ENCODE measurements around the gene AHCY.
"Not testable (repeated sequence)": the region's sequence is repeated elsewhere in the genome, so short reads cannot be mapped to it uniquely, and the experiment has no call there.

The AHCY gene

GRCh38 chr20:34296468-34296867 lies 6.7 kb downstream of the AHCY start:
- no peak for DNase-seq

GRCh38 chr20:34295284-34295683 lies 7.9 kb downstream of the AHCY start:
- no peak for DNase-seq

- no peak for DNase-seq
These were observed 8.6 kb downstream of the AHCY start for GRCh38 chr20:34294563-34294962.

- DNase-seq = no peak
These were observed 9.6 kb downstream of the AHCY start for GRCh38 chr20:34293589-34293988.

- DNase-seq = no peak
These were observed 10.0 kb downstream of the AHCY start for GRCh38 chr20:34293119-34293518.

- no peak for DNase-seq
These were observed 10.7 kb downstream of the AHCY start for GRCh38 chr20:34292496-34292895.

GRCh38 chr20:34290471-34290870 lies 12.7 kb downstream of the AHCY start:
- no peak for DNase-seq

GRCh38 chr20:34287500-34287899 lies 15.7 kb downstream of the AHCY start:
- DNase-seq = not testable (repeated sequence)

GRCh38 chr20:34285450-34285849 lies 17.7 kb downstream of the AHCY start:
- DNase-seq = no peak

GRCh38 chr20:34283844-34284243 lies 19.3 kb downstream of the AHCY start:
- no peak for DNase-seq

- DNase-seq = no peak
These were observed 21.1 kb downstream of the AHCY start for GRCh38 chr20:34282041-34282440.

GRCh38 chr20:34281177-34281576 lies 22.0 kb downstream of the AHCY start:
- no peak for DNase-seq

- DNase-seq = no peak
These were observed 28.5 kb downstream of the AHCY start for GRCh38 chr20:34274694-34275093.

GRCh38 chr20:34271956-34272355 lies 31.2 kb downstream of the AHCY start:
- DNase-seq = no peak

GRCh38 chr20:34269996-34270627 lies 33.0 kb downstream of the AHCY start:
- DNase-seq = no peak

GRCh38 chr20:34268851-34269636 lies 34.1 kb downstream of the AHCY start:
- no peak for DNase-seq

- DNase-seq = no peak
These were observed 35.0 kb downstream of the AHCY start for GRCh38 chr20:34268145-34268544.

- DNase-seq = no peak
These were observed 39.0 kb downstream of the AHCY start for GRCh38 chr20:34264141-34264540.

GRCh38 chr20:34263468-34263867 lies 39.7 kb downstream of the AHCY start:
- not testable (repeated sequence) for DNase-seq

GRCh38 chr20:34262488-34263288 lies 40.5 kb downstream of the AHCY start:
- DNase-seq = no peak

GRCh38 chr20:34260208-34260942 lies 42.8 kb downstream of the AHCY start:
- no peak for DNase-seq

- DNase-seq = no peak
These were observed 46.5 kb downstream of the AHCY start for GRCh38 chr20:34256629-34257124.

- no peak for DNase-seq
These were observed 48.2 kb downstream of the AHCY start for GRCh38 chr20:34254979-34255378.
